Measurements from ENCODE around the gene FSHR. TPM values are rescaled to one million over a fixed set of nuclear protein-coding genes. Genes with fewer than 3 reads are reported as not detected.

Gene FSHR
- total RNA-seq, 1 donor from 2014 or later = not detected

- Mint-ChIP-seq H3K9me3 (ENCODE audit: unreplicated experiment) (no peaks in the 10 kb centered on the region), H3K27me3 (ENCODE audit: unreplicated experiment) (no peaks in the 10 kb centered on the region), H3K4me1 (ENCODE audit: unreplicated experiment) (no peaks in the 10 kb centered on the region), H3K27ac (ENCODE audit: unreplicated experiment) (no peak overlapping the region), H3K36me3 (ENCODE audit: low read depth, unreplicated experiment) (no peaks in the 10 kb centered on the region), H3K4me3 (ENCODE audit: unreplicated experiment) (no peak overlapping the region)
- TF ChIP-seq, protein P1, sequence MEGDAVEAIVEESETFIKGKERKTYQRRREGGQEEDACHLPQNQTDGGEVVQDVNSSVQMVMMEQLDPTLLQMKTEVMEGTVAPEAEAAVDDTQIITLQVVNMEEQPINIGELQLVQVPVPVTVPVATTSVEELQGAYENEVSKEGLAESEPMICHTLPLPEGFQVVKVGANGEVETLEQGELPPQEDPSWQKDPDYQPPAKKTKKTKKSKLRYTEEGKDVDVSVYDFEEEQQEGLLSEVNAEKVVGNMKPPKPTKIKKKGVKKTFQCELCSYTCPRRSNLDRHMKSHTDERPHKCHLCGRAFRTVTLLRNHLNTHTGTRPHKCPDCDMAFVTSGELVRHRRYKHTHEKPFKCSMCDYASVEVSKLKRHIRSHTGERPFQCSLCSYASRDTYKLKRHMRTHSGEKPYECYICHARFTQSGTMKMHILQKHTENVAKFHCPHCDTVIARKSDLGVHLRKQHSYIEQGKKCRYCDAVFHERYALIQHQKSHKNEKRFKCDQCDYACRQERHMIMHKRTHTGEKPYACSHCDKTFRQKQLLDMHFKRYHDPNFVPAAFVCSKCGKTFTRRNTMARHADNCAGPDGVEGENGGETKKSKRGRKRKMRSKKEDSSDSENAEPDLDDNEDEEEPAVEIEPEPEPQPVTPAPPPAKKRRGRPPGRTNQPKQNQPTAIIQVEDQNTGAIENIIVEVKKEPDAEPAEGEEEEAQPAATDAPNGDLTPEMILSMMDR (IDR thresholded peaks at IDR 0.05; ENCODE audit: unreplicated experiment) = no peak
- DNase-seq (ENCODE audit: low spot score) = no peak
Observed at GRCh38 chr2:49102146-49102545, 52.2 kb downstream of the FSHR start.

DNA sequence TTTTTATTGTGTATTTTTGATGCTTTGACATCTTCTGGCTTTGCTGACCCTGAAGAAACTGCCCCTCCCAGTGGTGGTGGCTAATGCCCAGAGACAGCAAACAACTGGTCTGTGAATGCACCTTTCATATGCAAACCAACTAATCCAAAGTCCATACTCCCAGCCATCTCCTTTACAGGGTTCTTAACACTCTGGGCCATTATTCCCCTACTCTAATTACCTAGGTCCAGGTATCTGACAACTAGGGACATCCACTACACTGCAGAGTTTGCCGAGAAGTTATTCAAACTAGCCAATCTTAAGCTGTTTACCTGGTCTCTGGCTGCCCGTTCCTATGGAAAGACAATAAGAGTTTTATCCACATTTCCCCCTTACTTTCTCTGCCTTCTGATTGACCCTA, 73.6 kb downstream of the FSHR start:
- no peak for DNase-seq (ENCODE audit: low spot score)
- H3K27me3 Mint-ChIP-seq (ENCODE audit: unreplicated experiment) = no peaks in the 10 kb centered on the region
- TF ChIP-seq, protein P1 (IDR thresholded peaks at IDR 0.05; ENCODE audit: unreplicated experiment) = no peak
- H3K36me3 Mint-ChIP-seq (ENCODE audit: low read depth, unreplicated experiment) = peaks cover 3% of the 10 kb centered on the region
- H3K27ac Mint-ChIP-seq (ENCODE audit: unreplicated experiment) = no peak overlapping the region
- H3K9me3 Mint-ChIP-seq (ENCODE audit: unreplicated experiment) = no peaks in the 10 kb centered on the region
- no peak overlapping the region for H3K4me3 Mint-ChIP-seq (ENCODE audit: unreplicated experiment)
- H3K4me1 Mint-ChIP-seq (ENCODE audit: unreplicated experiment) = no peaks in the 10 kb centered on the region

- Mint-ChIP-seq H3K36me3 (ENCODE audit: low read depth, unreplicated experiment) (no peaks in the 10 kb centered on the region), H3K4me1 (ENCODE audit: unreplicated experiment) (no peaks in the 10 kb centered on the region), H3K27ac (ENCODE audit: unreplicated experiment) (no peak overlapping the region), H3K4me3 (ENCODE audit: unreplicated experiment) (no peak overlapping the region), H3K9me3 (ENCODE audit: unreplicated experiment) (no peaks in the 10 kb centered on the region), H3K27me3 (ENCODE audit: unreplicated experiment) (no peaks in the 10 kb centered on the region)
- DNase-seq (ENCODE audit: low spot score) = no peak
- TF ChIP-seq, protein P1 (IDR thresholded peaks at IDR 0.05; ENCODE audit: unreplicated experiment) = no peak
Observed at GRCh38 chr2:49070716-49071115, 83.6 kb downstream of the FSHR start.

GRCh38 chr2:49069829-49070228, 84.5 kb downstream of the FSHR start:
- no peaks in the 10 kb centered on the region for H3K4me1 Mint-ChIP-seq (ENCODE audit: unreplicated experiment)
- TF ChIP-seq, protein P1 (IDR thresholded peaks at IDR 0.05; ENCODE audit: unreplicated experiment) = no peak
- H3K36me3 Mint-ChIP-seq (ENCODE audit: low read depth, unreplicated experiment) = no peaks in the 10 kb centered on the region
- H3K27me3 Mint-ChIP-seq (ENCODE audit: unreplicated experiment) = no peaks in the 10 kb centered on the region
- no peak for DNase-seq (ENCODE audit: low spot score)
- no peaks in the 10 kb centered on the region for H3K9me3 Mint-ChIP-seq (ENCODE audit: unreplicated experiment)
- no peak overlapping the region for H3K27ac Mint-ChIP-seq (ENCODE audit: unreplicated experiment)
- H3K4me3 Mint-ChIP-seq (ENCODE audit: unreplicated experiment) = no peak overlapping the region

GRCh38 chr2:49068613-49069012, 85.7 kb downstream of the FSHR start:
- H3K27ac Mint-ChIP-seq (ENCODE audit: unreplicated experiment) = no peak overlapping the region
- H3K4me1 Mint-ChIP-seq (ENCODE audit: unreplicated experiment) = no peaks in the 10 kb centered on the region
- no peaks in the 10 kb centered on the region for H3K27me3 Mint-ChIP-seq (ENCODE audit: unreplicated experiment)
- no peaks in the 10 kb centered on the region for H3K9me3 Mint-ChIP-seq (ENCODE audit: unreplicated experiment)
- no peak for DNase-seq (ENCODE audit: low spot score)
- no peak overlapping the region for H3K4me3 Mint-ChIP-seq (ENCODE audit: unreplicated experiment)
- TF ChIP-seq, protein P1 (IDR thresholded peaks at IDR 0.05; ENCODE audit: unreplicated experiment) = no peak
- no peaks in the 10 kb centered on the region for H3K36me3 Mint-ChIP-seq (ENCODE audit: low read depth, unreplicated experiment)

Measured in endothelial cell (in vitro differentiated cells).